Glomerular visceral epithelial cell (primary cell): ENCODE data around the gene PSENEN.

Source experiments
- DNase-seq: peaks from one replicate; pipeline ENCODE4 v3.0.0-alpha.2; 2016; ENCODE audit errors: extremely low spot score

Gene PSENEN

DNA sequence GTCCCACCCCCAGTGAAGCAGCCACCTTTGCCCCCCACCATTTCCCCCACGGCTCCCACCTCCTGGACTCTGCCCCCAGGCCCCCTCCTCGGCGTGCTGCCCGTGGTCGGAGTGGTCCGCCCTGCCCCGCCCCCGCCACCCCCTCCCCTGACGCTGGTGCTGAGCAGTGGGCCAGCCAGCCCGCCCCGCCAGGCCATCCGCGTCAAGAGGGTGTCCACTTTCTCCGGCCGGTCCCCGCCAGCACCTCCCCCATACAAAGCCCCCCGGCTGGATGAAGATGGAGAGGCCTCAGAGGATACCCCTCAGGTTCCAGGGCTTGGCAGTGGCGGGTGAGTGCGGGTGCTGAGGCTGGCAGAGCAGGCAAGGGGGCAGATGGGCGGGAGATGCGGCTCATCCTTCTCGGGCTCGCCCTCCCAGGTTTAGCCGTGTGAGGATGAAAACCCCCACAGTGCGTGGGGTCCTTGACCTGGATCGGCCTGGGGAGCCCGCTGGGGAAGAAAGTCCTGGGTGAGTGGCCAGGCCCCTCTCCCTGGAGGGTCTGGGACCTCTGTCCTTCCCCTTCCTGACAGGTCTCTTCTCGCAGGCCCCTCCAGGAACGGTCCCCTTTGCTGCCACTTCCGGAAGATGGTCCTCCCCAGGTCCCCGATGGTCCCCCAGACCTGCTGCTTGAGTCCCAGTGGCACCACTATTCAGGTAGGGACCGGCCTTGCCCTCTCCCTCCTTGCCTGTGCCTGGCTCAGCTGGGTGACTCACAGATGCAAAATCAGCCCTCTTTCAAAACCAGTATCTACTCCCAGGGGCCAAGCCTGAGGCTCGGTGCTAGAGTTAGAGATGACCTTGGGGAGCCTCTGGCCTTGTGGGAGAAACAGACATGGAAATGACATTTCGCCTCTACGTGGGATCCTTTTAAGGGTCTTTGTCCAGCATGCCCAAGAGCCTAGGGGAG, 12.0 kb upstream of the PSENEN start:
- DNase-seq = no peak

GRCh38 chr19:35734273-35734672, 11.2 kb upstream of the PSENEN start:
- no peak for DNase-seq

- no peak for DNase-seq
Measured at GRCh38 chr19:35734889-35735288, 10.6 kb upstream of the PSENEN start.

DNA sequence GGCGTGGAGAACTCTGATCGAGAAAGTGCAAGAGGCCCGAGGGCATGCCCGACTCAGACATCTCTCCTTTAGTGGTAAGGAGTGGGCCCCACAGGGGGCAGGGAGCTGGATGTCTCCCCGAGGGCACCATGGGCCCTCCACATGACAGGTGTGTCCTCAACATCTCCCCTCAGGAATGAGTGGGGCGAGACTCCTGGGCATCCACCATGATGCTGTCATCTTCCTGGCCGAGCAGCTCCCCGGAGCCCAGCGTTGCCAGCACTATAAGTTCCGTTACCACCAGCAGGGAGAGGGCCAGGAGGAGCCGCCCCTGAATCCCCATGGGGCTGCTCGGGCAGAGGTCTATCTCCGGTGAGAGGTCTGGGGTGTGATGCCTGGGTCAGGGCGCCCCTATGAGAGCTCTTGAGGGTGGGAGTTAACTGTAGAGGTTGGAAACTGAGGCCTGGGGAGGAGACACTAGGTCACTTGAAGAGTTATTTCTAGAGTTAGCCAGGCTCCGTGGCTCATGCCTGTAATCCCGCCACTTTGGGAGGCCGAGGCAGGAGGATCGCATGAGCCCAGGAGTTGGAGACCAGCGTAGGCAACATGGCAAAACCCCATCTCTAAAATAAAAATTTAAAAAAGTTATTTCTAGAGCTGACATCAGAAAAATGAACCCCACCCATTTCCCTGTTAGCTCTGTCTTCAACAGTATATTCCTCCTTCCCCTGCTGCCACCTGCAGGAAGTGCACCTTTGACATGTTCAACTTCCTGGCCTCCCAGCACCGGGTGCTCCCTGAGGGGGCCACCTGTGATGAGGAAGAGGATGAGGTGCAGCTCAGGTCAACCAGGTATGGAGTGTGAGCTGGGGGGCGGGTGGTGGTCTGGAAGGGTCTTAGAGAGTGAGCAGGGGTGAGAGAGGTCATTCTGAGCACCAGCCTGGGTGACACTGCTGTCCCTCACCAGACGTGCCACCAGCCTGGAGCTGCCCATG, 8.3 kb upstream of the PSENEN start:
- no peak for DNase-seq

- no peak for DNase-seq
Measured at GRCh38 chr19:35738021-35738886, 7.2 kb upstream of the PSENEN start.

DNA sequence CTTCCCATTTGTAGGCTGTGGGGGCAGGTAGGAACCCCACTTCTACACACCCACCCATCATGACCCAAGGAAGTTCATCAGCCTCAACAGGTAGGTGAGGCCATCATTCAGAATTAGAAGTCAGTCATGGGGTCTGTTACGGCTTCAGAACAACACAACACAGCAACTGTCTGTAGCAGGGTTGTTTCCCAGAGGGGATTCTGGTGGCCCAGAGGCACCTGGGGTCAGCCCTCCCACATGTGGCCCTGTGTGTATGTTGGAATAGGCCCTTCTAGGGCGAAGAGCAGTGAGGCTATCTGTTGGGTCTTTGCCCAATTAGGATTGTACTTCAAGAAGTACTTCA, 6.6 kb upstream of the PSENEN start:
- no peak for DNase-seq

- DNase-seq = no peak
Measured at GRCh38 chr19:35739275-35740107, 6.0 kb upstream of the PSENEN start.

GRCh38 chr19:35740108-35740422, 5.4 kb upstream of the PSENEN start:
- DNase-seq = no peak

DNA sequence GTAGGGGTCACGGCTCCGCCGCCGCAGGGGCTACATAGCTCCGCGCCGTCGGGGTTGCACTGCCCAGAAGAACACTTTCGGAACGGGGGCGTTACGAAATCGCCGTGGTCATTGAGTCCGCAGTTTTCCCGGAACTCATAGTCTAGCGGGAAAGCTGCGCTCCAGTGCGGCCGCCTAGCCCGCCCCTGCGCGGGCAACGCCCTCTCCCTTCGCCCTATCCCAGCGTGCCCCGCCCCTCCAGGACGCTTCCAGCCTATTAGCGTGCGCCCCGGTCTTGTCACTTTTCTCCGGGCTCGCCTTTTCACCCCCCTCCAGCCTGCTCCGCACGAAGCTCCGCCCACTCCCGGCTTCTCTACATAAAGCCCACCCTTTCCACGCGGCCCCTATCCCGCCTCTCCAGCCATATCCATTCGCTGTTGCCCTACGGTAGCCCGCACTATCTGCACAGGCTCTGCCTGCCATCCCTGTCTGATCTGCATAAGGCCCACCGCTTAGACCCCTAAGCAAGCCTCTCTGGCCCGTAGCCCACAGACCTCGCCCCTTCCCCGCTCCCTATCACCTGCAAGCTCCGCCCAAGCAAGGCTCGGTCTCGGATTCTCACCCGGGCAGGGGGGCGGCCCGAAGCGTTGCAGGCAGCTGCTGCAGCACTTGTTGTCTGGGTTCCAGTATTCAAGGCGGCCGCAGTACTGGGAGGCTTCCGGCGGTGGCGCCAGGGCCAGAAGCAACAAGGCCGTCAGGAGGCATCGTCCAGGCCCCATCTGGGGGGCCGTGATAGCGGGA, 4.8 kb upstream of the PSENEN start:
- peak; percentile 98 for DNase-seq

- no peak for DNase-seq
Measured at GRCh38 chr19:35741203-35741515, 4.3 kb upstream of the PSENEN start.

GRCh38 chr19:35742121-35742724, 3.2 kb upstream of the PSENEN start, which contains the start of gene IGFLR1:
TSS of gene IGFLR1 (minus strand) at chr19:35742452. CDS start at chr19:35741180, 1,272 bp downstream.
- DNase-seq = no peak

DNA sequence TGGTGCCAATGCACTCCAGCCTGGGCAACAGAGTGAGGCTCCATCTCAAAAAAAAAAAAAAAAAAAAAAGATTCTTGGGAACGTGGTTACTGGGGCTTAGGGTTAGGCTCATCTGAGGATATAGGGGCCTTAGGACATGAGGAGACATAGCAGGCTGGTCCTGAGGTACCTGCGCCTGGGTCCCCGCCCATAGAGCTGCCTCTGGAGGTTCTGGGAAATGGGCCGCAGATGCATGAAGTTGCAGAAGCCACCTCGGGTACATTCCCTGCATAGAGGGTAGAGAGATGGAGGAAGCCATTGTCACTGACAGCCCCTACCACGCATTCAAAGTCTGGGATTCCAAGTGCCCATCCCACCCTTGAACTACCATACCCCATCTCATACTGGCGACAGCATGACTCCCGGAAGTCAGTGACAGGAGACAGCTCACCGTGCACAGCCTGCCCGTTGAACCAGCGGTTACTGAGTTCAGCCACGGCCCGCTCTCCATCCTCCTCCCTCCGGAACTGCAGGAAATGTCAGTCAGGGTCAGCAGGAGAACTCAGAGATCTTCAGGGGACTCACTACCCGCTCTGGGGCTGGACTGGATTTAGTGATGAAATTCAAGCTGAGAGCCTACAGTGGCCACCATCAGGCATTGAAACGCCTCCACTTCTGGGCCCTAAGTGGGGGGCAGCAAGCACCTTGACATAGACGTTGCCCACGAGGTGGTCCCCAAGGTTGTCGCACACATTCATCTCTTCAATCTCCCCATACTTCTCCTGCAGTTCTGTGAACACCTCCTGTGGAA, 1.6 kb upstream of the PSENEN start:
- DNase-seq = no peak

DNA sequence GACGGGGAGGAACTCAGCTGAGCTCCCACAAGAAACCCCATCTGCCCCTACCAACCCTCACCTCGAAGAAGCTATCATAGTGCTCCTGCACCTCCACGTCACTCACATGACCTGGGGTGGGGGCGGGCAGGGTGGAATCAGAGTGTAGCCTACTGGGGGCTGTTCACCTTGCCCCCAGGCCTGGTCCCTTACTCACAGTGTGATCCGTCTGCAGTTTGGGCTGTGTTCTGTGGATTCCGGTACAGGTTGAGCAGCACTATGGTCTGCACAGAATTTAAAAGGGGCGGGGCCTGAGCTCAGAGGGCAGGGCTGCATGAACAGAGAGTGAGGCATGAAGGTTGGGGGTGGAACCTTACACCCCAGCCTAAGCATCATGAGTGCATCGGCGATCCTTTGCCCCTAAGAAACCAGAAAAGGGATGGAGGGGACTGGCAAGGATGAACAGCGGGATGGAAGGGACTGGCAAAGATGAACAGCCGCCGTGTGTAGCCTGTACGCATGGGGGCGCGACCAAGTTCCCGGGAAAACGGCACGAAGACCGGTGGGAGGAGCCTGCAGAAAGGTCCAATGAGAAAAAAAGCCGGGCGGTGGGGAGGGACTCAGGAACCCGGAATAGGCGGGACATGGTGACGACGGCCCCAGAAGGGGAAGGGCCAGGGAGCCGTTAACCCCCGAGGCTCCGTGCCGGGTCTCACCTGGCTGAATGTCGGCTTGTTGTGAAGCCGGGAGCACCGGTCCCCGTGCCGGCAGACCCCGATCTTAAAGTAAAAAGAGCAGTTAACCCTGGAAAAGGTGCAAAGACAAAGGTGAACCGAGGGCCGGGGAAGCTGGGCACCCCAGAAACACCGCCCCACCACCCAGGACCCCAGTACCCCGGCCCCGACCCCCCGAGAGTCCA, 772 bp upstream of the PSENEN start:
- DNase-seq = peak; percentile 95

DNA sequence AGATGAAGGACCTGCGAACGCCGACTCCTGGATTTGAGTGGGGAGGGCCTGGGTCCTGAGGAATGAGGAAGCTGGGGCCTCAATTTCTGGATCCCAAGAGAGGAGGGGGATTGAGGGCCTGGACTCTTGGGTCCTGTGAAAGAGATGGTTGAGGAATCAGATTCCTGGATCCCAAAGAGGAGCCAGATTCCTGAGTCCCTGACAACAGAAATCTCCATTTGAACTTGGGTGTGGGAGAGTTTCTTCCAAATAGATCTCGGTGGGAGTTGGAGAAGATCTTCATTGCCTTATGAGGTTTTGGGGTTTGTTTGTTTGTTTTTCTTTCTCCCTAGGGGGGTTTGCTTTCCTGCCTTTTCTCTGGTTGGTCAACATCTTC, 624 bp downstream of the PSENEN start:
- no peak for DNase-seq

DNA sequence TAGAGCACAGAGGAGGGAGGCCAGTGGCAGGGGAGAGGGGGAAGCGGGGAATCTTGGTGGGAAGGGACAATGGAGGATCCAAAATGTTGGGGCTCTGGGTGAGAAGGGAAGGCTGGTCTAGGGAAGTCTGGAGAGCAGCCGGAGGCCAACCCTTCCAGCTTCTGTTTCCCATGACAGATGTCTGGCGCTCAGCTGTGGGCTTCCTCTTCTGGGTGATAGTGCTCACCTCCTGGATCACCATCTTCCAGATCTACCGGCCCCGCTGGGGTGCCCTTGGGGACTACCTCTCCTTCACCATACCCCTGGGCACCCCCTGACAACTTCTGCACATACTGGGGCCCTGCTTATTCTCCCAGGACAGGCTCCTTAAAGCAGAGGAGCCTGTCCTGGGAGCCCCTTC, 1.1 kb downstream of the PSENEN start:
- DNase-seq = no peak

DNA sequence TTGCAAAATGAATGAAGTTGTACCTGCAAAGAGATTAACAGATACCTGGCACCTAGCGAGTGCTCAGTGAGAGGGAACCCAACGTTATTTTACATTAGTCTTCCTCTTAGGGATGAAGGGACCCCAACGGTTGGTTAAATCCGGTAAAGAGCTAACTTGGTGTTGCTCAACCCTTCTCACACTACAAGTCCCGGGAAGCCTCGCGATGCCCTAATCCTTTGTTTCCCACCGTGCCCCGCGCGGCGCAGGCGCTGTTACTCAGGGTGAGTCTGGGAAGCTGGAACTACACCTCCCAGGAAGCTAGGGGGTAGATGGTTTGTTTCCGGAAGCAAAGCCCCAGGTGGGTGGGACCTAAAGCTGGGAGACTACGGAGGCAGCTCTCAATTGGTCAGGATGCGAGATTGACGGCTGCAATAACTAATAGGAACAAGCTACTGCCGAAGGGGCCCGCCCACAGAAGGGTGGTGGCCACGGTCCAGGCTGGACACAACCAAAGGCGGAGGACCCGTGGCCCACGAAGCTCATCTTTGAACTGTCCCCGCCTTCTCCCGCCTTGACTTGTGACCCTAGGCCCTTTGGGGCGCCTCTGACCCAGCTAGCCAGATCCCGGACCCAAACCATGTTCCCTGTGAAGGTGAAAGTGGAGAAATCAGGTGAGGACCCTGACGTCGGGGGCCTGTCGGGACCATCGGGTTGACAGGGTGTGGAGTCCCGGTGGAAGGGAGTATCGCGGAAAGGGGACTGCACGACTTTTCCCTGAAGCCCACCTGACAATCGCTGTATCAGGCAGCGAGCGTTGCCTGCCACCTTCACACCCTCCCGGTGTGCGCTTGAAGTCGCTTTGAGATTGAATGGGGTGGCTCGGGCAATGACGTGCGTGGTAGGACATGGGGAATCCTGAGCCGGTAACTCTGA, 2.9 kb downstream of the PSENEN start, which contains the start of gene LIN37:
Gene LIN37, plus strand, starts transcription at position 471 of the 915 bp plus-strand sequence. Its CDS starts 149 bp downstream, at position 620.
- peak; percentile 99 for DNase-seq

DNA sequence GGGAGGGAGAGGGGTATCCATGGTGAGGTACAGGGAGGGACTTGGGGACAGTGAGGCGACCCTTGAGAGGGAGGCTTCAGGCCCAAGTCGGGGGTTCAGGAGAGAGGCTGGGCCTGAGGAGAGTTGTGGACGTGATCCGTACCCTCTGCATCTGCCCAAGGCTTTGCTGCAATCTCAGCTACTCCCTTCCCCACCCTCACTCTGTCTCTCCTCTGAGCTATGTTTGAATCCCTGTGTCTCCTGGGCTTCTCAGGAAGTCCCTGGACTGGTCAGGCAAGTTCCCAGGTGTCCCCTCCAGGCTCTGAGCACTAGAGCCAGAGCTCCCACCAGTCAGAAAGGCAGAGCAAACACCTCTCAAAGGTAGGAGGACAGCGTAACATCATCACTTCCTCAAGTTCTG, 4.7 kb downstream of the PSENEN start:
- DNase-seq = no peak
